LNCaP clone FGC (cell line): ENCODE results near the gene RHOG.
"Not testable (repeated sequence)": the region's sequence is repeated elsewhere in the genome, so short reads cannot be mapped to it uniquely, and the experiment has no call there.

Experiments used
- DNase-seq: peaks from one replicate; pipeline ENCODE4 v3.0.0-alpha.2; 2011; ENCODE audit warnings: low read depth
- H3K4me3 ChIP-seq: 2 replicates; pipeline ENCODE4 v1.5.1; 2011; ENCODE audit warnings: mild to moderate bottlenecking, low read depth, low read length, control low read depth
- CTCF ChIP-seq: IDR thresholded peaks from 2 replicates; pipeline ENCODE4 v1.5.1; 2012; ENCODE audit warnings: mild to moderate bottlenecking; ENCODE audit not compliant: control insufficient read depth, insufficient read depth; ENCODE audit errors: extremely low read depth

RHOG gene

GRCh38 chr11:3796002-3796311, 44.8 kb downstream of the RHOG start:
- H3K4me3 ChIP-seq, result peak overlapping the region; percentile 99
- TF ChIP-seq CTCF, result no peak
- DNase-seq, result no peak

GRCh38 chr11:3795131-3796001, 45.4 kb downstream of the RHOG start:
- no peak for TF ChIP-seq CTCF
- peak overlapping the region; percentile 99 for H3K4me3 ChIP-seq

GRCh38 chr11:3794387-3794786, 46.4 kb downstream of the RHOG start:
- DNase-seq, result not testable (repeated sequence)

More at GRCh38 chr11:3795131-3796001, 45.4 kb downstream of the RHOG start:
- no peak for DNase-seq

GRCh38 chr11:3786781-3787428, 53.9 kb downstream of the RHOG start:
- no peak for DNase-seq
- no peak for TF ChIP-seq CTCF
- H3K4me3 ChIP-seq, result no peak overlapping the region

More at GRCh38 chr11:3794387-3794786, 46.4 kb downstream of the RHOG start:
- not testable (repeated sequence) for H3K4me3 ChIP-seq

- DNase-seq, result no peak
- H3K4me3 ChIP-seq, result no peak overlapping the region
- TF ChIP-seq CTCF, result no peak
Observed at GRCh38 chr11:3783611-3784010, 57.1 kb downstream of the RHOG start.

GRCh38 chr11:3782963-3783362, 57.8 kb downstream of the RHOG start:
- no peak for TF ChIP-seq CTCF
- H3K4me3 ChIP-seq, result no peak overlapping the region
- no peak for DNase-seq

GRCh38 chr11:3781423-3781822, 59.3 kb downstream of the RHOG start:
- H3K4me3 ChIP-seq, result no peak overlapping the region
- no peak for TF ChIP-seq CTCF
- no peak for DNase-seq
